Heart left ventricle (tissue), 16 donors: Measurements from ENCODE around the gene GFM2. TPM values are rescaled to one million over a fixed set of nuclear protein-coding genes. Genes with fewer than 3 reads are reported as not detected.
"Not testable (repeated sequence)": the region's sequence is repeated elsewhere in the genome, so short reads cannot be mapped to it uniquely, and the experiment has no call there.

Experiments
- ATAC-seq, 4 donors: fragments of 200-7000 bp; cut with Tn5 transposase; one replicate each; pipeline ENCODE4 v1.9.1; 2020 to 2022; ENCODE audit warnings: moderate library complexity in 4 of 4, mild to moderate bottlenecking in 3 of 4, moderate number of reproducible peaks in 1 of 4
- DNase-seq, 5 donors: peaks; one replicate each; pipeline ENCODE4 v3.0.0-alpha.2; 2020
- H3K27ac ChIP-seq, 12 donors: fragments of 200-600 bp; sonication (generic) in 4 of 12; one replicate each; pipeline versions ENCODE4 v1.5.0 to v1.8.0; 2016 to 2022; ENCODE audit warnings: mild to moderate bottlenecking in 2 of 12
- H3K27me3 ChIP-seq, 9 donors: fragments of 200-600 bp; sonication (generic) in 2 of 9; one replicate each; pipeline versions ENCODE4 v1.5.1 to v1.8.0; 2016 to 2022; ENCODE audit warnings: mild to moderate bottlenecking in 3 of 9
- H3K36me3 ChIP-seq, 9 donors: fragments of 200-600 bp; sonication (generic) in 2 of 9; one replicate each; pipeline versions ENCODE4 v1.5.0 to v1.8.0; 2018 to 2022; ENCODE audit warnings: mild to moderate bottlenecking in 2 of 9
- H3K4me1 ChIP-seq, 12 donors: fragments of 200-600 bp; sonication (generic) in 4 of 12; one replicate each; pipeline versions ENCODE4 v1.5.0 to v1.8.0; 2016 to 2022; ENCODE audit warnings: mild to moderate bottlenecking in 3 of 12
- H3K4me3 ChIP-seq, 12 donors: fragments of 200-600 bp; sonication (generic) in 4 of 12; one replicate each; pipeline versions ENCODE4 v1.5.0 to v1.8.0; 2017 to 2022; ENCODE audit warnings: mild to moderate bottlenecking in 9 of 12, moderate library complexity in 4 of 12
- H3K9me3 ChIP-seq, 12 donors: fragments of 200-600 bp; sonication (generic) in 4 of 12; one replicate each; pipeline versions ENCODE4 v1.5.0 to v1.8.0; 2016 to 2022; ENCODE audit warnings: mild to moderate bottlenecking in 1 of 12
- POLR2A ChIP-seq, 2 donors: fragments of 450-650 bp; IDR thresholded peaks; one replicate each; pipeline ENCODE4 v1.6.1; 2017; ENCODE audit warnings: antibody characterized with exemption in 2 of 2, mild to moderate bottlenecking in 2 of 2, moderate library complexity in 2 of 2
- WGBS, 4 donors: extraction: QIAGEN DNeasy Blood & Tissue Kit in 2 of 4; methylation state at CpG; one replicate each; pipeline versions ENCODE4 v1.1.5 to v1.1.7; 2013 to 2018; 5-methylcytosine and 5-hydroxymethylcytosine counted together
- intact Hi-C, 10 donors: fragments of 100-400 bp; cut with DNase I; formaldehyde crosslinking; loops; one replicate each; pipeline versions ENCODE4 v1.11.1 to v1.14.2; 2022
- polyA plus RNA-seq, 2 donors: library from polyadenylated mRNA; stranded (reverse); fragments of 200-250 nt; gene quantifications; one replicate each; pipeline ENCODE4 v1.2.3, GENCODE V29; 2013
- total RNA-seq, 9 donors: library from RNA; depleted of rRNA in 2 of 9; stranded (reverse); fragments of >200 nt in 2 of 9; fragmentation: NEBNext Ultra II Directional in 3 of 9; extraction: Animal tissue kit (Norgen Biotek cat#: 25700) in 3 of 9; gene quantifications; one replicate each; pipeline versions ENCODE4 v1.1.0 to v1.2.4, GENCODE V29; 2016 to 2023
- TF ChIP-seq, protein P1 (sequence below), 12 donors: fragments of 200-600 bp; sonication (generic) in 4 of 12; IDR thresholded peaks; one replicate each; pipeline versions ENCODE4 v1.5.0 to v1.8.0; 2018 to 2022; ENCODE audit warnings: antibody characterized with exemption in 12 of 12, mild to moderate bottlenecking in 5 of 12
- donor health status: ischemic (EF 13 %, LVEDD 7.1; RV severe dilation, severe dysfunction).
- donor health status: healthy with polysubstance abuse.
- donor health status: DM: no; HTN: yes; CAD: no.
- donor health status: DM: no; HTN: no; CAD: no.
- donor health status: ischemic (EF 25% LVEDD 6.9; RV normal size, moderate dysfunction).
- donor health status: ischemic (EF 25% LVEDD 5.7; RV mildly dilated, moderate dysfunction).
- donor health status: healthy.
- donor health status: DM: yes; HTN: yes; CAD: no.
- donor health status: ischemic (EF 35%, LVEDD 5.7; RV mildly dilated, moderate dysfunction).
- donor health status: nonischemic (EF 11% LVEDD 7.7; RV severe dilation, severe dysfunction).
- donor health status: DM: yes; HTN: yes; CAD: no.
- donor health status: PGD.
- donor health status: ischemic (EF 29% LVEDD 5.4; RV normal size, mild dysfunction).
- donor health status: nonischemic (EF 23%, LVEDD 6.1; RV moderate dilation, normal function).

The GFM2 gene
- total and polyA plus RNA-seq, 11 donors, result 26.3 to 54.9 (median 39.9) TPM

DNA sequence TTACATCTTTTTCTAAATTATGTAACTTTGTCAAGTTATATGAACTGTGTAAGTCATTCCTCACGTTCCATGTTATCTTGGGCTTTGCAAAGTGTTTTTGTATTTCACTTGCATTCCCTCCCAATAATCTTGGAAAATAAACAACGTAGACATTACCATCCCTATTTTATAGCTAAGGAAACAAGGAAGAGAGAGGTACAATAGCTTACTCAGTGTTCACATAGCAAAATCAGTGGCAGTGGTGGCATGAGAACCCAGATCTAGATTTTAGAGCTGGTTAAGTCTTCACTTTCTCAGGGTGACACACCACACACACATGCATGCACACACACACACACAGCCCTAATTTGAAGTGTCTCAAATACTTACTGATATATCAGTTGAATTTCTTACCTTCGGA, 34.3 kb upstream of the GFM2 start:
- Histone ChIP-seq H3K9me3 (no peaks in the 10 kb centered on the region), H3K4me3 (no peak overlapping the region), H3K27ac (no peak overlapping the region), H3K27me3 (peaks cover 0 to 7% (median 0%) of the 10 kb centered on the region in 9 donors), H3K4me1 (no peaks in the 10 kb centered on the region), H3K36me3 (no peaks in the 10 kb centered on the region)
- DNase-seq (no peak), ATAC-seq (no peak)
- WGBS, 4 donors, result 80 to 86% (median 84%) methylated on average over 3 of the region's 3 CpGs
- intact Hi-C loops, result no loop called here
- TF ChIP-seq POLR2A (IDR thresholded peaks at IDR 0.05), result no peak
- TF ChIP-seq, protein P1, sequence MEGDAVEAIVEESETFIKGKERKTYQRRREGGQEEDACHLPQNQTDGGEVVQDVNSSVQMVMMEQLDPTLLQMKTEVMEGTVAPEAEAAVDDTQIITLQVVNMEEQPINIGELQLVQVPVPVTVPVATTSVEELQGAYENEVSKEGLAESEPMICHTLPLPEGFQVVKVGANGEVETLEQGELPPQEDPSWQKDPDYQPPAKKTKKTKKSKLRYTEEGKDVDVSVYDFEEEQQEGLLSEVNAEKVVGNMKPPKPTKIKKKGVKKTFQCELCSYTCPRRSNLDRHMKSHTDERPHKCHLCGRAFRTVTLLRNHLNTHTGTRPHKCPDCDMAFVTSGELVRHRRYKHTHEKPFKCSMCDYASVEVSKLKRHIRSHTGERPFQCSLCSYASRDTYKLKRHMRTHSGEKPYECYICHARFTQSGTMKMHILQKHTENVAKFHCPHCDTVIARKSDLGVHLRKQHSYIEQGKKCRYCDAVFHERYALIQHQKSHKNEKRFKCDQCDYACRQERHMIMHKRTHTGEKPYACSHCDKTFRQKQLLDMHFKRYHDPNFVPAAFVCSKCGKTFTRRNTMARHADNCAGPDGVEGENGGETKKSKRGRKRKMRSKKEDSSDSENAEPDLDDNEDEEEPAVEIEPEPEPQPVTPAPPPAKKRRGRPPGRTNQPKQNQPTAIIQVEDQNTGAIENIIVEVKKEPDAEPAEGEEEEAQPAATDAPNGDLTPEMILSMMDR (IDR thresholded peaks at IDR 0.05), result no peak

DNA sequence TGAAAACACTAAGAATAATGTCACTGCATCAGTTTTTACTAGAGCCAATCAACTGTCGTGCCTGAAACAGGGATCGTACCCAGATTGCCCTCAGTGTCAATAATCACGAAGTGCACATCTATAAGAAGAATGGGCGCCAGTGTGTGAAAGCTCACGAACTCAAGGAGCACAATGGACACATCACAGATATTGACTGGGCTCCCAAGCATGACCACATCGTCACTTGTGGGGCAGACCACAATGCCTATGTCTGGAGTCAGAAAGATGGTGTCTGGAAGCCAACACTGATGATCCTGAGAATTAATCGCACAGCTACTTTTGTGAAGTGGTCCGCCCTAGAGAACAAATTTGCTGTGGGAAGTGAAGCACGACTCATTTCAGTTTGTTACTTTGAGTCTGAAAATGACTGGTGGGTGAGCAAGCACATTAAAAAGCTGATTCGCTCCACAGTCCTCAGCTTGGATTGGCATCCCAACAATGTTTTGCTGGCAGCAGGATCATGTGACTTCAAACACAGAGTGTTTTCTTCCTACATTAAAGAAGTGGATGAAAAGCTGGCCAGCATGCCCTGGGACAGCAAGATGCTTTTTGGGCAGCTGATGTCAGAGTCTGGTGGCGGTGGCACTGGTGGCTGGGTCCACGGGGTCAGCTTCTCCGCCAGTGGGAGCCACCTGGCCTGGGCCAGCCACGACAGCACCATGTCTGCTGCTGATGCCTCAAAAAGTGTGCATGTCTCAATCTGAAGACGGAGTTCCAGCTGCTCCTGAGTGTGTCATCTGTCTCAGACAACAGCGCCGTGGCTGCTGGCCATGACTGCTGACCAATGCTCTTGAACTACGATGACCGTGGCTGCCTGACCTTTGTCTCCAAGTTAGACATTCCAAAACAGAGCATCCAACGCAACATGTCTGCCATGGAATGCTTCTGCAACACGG, 32.3 kb upstream of the GFM2 start:
- H3K4me1 ChIP-seq, result no peaks in the 10 kb centered on the region
- 87 to 91% (median 89%) methylated on average over 20 to 21 of the region's 21 CpGs for WGBS, 4 donors
- no peak overlapping the region for H3K27ac ChIP-seq
- no peaks in the 10 kb centered on the region for H3K27me3 ChIP-seq
- intact Hi-C loops, result loop anchor here in 1 of 10 donors (10.0 kb wide), 2 partner anchors 106 to 246 kb away; no protein-coding TSS in a partner anchor
- H3K4me3 ChIP-seq, result no peak overlapping the region
- H3K9me3 ChIP-seq, result no peaks in the 10 kb centered on the region
- no peaks in the 10 kb centered on the region for H3K36me3 ChIP-seq
- no peak for DNase-seq
- ATAC-seq, result no peak
- TF ChIP-seq POLR2A (IDR thresholded peaks at IDR 0.05), result no peak
- TF ChIP-seq, protein P1 (IDR thresholded peaks at IDR 0.05), result no peak

GRCh38 chr5:74791669-74792068, 24.8 kb upstream of the GFM2 start:
- 86 to 95% (median 89%) methylated on average over 3 of the region's 3 CpGs for WGBS, 4 donors

GRCh38 chr5:74787424-74787823, 20.5 kb upstream of the GFM2 start:
- DNase-seq, result no peak
- H3K4me3 ChIP-seq, result no peak overlapping the region
- no peak for TF ChIP-seq POLR2A (IDR thresholded peaks at IDR 0.05)
- no peaks in the 10 kb centered on the region for H3K36me3 ChIP-seq
- H3K27me3 ChIP-seq, result no peaks in the 10 kb centered on the region
- no peaks in the 10 kb centered on the region for H3K4me1 ChIP-seq
- WGBS, 4 donors, result 90 to 93% (median 90%) methylated on average over 6 of the region's 6 CpGs
- intact Hi-C loops, result no loop called here
- H3K9me3 ChIP-seq, result no peaks in the 10 kb centered on the region
- ATAC-seq, result no peak
- H3K27ac ChIP-seq, result no peak overlapping the region

More at GRCh38 chr5:74791669-74792068, 24.8 kb upstream of the GFM2 start:
- intact Hi-C loops, result loop anchor here in 1 of 10 donors (10.0 kb wide), 2 partner anchors 113 to 253 kb away; no protein-coding TSS in a partner anchor
- ATAC-seq, H3K27ac ChIP-seq, H3K4me3 ChIP-seq, H3K36me3 ChIP-seq, H3K9me3 ChIP-seq, H3K4me1 ChIP-seq, DNase-seq, H3K27me3 ChIP-seq: not testable (repeated sequence)

DNA sequence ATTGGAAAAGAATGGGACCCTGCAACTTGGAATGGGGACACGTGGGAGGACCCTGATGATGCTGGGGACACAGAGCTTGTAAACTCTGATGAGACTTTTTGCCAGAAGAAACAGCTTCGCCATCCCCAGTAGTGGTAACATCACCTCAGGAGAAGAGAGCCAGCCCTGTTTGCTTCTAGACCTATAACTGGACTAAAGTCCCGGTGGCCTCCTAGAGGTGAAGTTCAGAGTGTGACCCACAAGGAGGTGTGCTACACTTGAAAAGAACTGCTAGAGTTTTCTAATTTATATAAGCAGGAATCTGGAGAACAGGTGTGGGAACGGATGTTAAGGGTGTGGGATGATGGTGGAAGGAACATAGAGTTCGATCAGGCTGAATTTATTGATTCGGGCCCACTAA, 19.9 kb upstream of the GFM2 start:
- H3K27me3 ChIP-seq, result no peaks in the 10 kb centered on the region
- no peak overlapping the region for H3K27ac ChIP-seq
- no peaks in the 10 kb centered on the region for H3K4me1 ChIP-seq
- no peak for DNase-seq
- 87 to 90% (median 89%) methylated on average over 6 of the region's 6 CpGs for WGBS, 4 donors
- H3K4me3 ChIP-seq, result no peak overlapping the region
- no peaks in the 10 kb centered on the region for H3K9me3 ChIP-seq
- intact Hi-C loops, result no loop called here
- TF ChIP-seq, protein P1 (IDR thresholded peaks at IDR 0.05), result no peak
- no peak for TF ChIP-seq POLR2A (IDR thresholded peaks at IDR 0.05)
- ATAC-seq, result no peak
- H3K36me3 ChIP-seq, result peaks cover 0 to under 1% (median 0%) of the 10 kb centered on the region in 9 donors
